NOMO-1 treated with DMSO at 0.1 percent for 48 hours (cell line): ENCODE results near the gene MARK4.
"Not testable (repeated sequence)": the region's sequence is repeated elsewhere in the genome, so short reads cannot be mapped to it uniquely, and the experiment has no call there.

Experiments used
- DNase-seq: peaks from one replicate; lab custom pipeline; 2025; ENCODE audit not compliant: unreplicated experiment; lab: John Stamatoyannopoulos, UW

The MARK4 gene

GRCh38 chr19:45243144-45243732 lies 7.8 kb upstream of the MARK4 start:
- no peak for DNase-seq

GRCh38 chr19:45244133-45244794 lies 6.8 kb upstream of the MARK4 start:
- DNase-seq: no peak

DNA sequence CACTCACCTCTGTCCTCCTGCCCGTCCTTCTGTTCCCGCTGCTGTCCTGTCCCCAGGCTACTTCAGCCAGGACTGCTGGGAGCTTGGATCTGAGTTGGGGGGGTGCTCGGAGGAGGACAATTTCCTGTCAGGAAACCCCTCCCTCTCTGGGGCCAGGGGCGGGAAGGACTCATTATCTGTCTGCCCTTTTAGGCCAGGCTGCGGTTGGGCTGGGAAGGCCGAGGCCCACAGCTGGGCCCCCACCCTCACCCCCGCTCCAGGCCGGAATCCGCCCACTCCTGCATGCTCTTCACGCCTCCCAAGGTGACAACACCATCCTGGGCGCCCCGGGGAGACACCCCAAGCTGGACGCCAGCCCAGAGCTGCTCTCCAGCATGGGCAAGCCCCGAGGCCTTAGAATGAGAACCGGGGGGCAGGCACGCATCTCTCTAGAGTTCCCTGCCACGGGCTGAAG lies 5.7 kb upstream of the MARK4 start, which contains the start of gene EXOC3L2:
EXOC3L2 (minus strand) TSS at position 74 of the 454 bp plus-strand sequence. CDS start 6,362 bp downstream, outside the sequence.
- no peak for DNase-seq

DNA sequence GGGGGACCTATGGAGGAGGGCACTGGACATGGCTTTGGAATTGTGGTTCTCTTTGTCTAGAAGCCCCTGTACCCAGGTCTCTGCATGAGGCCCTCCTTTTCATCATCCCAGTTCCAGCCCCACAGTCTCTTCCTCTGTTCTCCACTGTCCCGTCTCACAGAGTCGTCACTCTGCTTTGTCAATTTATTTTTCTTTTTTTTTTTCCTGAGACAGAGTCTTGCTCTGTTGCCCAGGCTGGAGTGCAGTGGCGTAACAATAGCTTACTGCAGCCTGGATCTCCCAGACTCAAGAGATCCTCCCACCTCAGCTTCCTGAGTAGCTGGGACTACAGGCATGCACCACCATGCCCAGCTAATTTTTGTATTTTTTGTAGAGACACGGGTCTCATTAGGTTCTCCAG lies 5.2 kb upstream of the MARK4 start:
- DNase-seq: no peak

DNA sequence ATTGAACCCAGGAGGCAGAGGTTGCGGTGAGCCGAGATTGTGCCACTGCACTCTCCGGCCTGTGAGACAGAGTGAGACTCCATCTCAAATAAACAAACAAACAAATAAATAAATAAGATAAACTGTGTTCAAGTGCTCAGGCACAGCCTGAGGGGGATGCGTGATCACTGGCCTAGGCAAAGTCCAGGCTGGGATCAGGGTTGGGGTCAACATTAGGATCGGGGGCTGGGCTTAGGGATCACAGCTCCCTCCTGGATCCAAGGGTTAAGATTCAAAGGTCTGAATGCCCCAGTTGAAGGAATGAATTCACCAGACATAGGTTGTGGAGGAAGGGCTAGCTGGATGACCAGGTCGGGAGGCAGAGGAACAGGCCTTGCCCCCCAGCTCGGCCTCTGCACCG lies 3.9 kb upstream of the MARK4 start:
- no peak for DNase-seq

- no peak for DNase-seq
Observed at GRCh38 chr19:45249261-45250033, 1.6 kb upstream of the MARK4 start.

GRCh38 chr19:45250216-45250831 lies 747 bp upstream of the MARK4 start:
- no peak for DNase-seq

GRCh38 chr19:45251452-45252354 lies 632 bp downstream of the MARK4 start:
- no peak for DNase-seq

- peak; percentile 10 for DNase-seq
Observed at GRCh38 chr19:45253396-45254027, 2.4 kb downstream of the MARK4 start.

- DNase-seq: no peak
Observed at GRCh38 chr19:45254044-45254531, 3.0 kb downstream of the MARK4 start.

DNA sequence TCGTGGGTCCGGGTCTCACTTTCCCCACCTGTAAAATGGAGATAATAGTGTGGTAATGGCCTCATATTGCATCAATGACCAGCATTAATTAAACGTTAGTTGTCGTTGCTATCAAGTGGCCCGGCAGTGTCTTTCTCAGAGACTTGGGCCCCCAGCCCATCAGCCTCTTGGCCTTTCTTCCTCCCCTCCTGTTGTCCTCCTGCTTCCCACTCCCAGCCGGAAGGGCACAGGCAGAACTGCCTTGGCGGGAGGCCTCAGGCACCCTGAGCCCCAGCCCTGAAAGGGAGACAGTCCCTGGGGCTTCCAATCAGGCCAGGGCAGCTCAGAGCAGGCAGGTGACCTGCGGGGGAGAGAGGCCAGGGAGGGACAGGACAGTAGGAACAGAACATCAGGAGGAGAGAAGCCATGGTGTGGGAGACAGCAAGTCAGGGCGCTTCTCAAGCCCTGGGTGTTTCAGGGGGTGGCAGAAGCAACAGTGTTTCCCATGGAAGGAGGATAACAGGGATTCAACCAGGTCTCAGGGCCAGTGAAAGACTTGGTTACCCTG lies 4.6 kb downstream of the MARK4 start:
- no peak for DNase-seq

DNA sequence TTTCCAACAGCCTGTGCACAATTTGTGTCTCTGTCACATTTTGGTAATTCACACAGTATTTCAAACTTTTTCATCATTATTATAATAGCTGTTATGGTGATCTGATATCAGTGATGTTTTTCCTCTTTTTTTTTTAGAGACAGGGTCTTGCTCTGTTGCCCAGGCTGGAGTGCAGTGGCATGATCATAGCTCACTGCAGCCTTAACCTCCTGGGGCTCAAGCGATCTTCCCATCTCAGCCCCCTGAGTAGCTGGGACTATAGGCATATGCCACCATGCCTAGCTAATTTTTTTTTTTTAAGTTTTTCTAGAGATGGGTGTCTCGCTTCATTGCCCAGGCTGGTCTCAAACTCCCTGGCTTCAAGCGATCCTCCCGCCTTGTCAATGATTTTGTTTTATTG lies 5.8 kb downstream of the MARK4 start:
- no peak for DNase-seq

- no peak for DNase-seq
Observed at GRCh38 chr19:45258862-45259261, 7.8 kb downstream of the MARK4 start.

DNA sequence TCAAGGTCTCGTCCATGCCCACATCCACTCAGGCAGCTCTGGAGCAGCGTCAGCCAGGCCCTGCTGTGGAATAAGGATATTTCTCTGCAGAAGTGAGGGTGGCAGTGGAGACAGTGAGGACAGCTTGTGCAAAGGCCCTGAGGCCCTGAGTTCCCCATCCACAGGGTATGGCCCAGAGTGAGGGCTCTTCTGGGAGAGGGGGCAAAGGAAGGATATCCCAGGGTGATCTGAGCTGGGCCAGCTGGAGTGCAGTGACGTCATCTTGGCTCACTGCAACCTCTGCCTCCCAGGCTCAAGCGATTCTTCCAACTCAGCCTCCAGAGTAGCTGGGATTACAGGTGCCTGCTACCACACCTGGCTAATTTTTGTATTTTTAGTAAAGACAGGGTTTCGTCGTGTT lies 11.5 kb downstream of the MARK4 start:
- no peak for DNase-seq

GRCh38 chr19:45263013-45263412 lies 11.9 kb downstream of the MARK4 start:
- no peak for DNase-seq

DNA sequence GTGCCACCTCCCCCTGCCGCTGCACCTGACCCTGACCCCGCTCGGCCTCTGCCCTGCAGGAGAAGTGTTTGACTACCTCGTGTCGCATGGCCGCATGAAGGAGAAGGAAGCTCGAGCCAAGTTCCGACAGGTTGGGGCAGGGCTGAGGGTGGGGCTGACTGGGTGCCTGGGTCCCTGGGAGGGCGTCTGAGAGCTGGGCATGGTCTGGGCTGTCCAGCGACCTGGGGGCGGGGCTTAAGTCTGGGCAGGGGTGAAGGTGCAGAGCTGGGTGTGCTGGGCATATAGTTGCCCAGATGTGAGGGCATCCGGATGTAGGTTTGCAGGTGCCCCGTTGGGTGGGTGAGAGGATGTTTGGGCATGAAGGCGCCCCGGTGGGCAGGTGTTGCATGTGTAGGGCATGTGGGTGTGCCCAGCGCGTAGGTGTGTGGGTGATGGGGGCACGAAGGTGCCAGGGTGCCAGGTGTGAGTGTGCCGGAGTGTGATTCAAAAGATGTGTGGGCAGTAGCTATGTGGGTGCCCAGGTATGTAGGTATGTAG lies 13.8 kb downstream of the MARK4 start:
- no peak for DNase-seq

- DNase-seq: no peak
Observed at GRCh38 chr19:45265375-45265774, 14.3 kb downstream of the MARK4 start.

DNA sequence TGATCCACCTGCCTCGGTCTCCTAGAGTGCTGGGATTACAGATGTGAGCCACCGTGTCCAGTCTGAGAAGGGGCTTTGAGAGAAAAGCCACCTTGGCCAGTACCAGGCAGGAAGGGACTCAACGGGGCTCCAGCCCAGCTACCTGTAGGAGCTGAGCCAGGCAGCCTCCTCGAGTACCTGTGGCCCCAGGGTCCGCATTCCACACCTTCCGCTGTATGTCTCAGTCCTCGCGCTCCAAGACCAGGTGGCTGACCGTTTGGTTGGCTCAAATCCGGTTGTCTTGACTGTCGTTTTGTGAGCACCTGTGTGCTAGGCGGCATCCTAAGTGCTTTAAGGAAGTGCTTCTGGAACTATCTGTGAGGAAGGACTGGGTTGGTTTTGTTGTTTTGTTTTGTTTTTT lies 16.2 kb downstream of the MARK4 start:
- DNase-seq: no peak

DNA sequence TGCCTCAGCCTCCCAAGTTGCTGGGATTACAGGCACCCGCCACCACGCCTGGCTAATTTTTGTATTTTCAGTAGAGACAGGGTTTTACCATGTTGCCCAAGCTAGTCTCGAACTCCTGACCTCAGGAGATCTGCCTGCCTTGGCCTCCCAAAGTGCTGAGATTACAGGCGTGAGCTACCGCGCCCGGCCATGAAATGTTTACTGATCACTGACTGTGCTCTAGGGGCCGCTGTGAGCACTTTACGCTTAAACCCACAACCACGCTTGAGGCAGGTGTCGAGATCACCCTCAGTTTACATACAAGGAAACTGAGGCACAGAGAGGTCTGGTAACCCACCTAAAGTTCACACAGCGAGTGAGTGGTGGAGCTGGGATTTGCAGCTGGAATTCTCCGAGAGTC lies 18.9 kb downstream of the MARK4 start:
- DNase-seq: not testable (repeated sequence)
